Stimulated activated CD4-positive, alpha-beta T cell treated with anti-CD3 and anti-CD28 coated beads, Interleukin-4, amount 100 ng/mL, for 24 hours (primary cell): ENCODE measurements around the gene GMDS.

Experiments
- DNase-seq: peaks from one replicate; pipeline ENCODE4 v3.0.0-alpha.2; 2020

Gene GMDS

DNA sequence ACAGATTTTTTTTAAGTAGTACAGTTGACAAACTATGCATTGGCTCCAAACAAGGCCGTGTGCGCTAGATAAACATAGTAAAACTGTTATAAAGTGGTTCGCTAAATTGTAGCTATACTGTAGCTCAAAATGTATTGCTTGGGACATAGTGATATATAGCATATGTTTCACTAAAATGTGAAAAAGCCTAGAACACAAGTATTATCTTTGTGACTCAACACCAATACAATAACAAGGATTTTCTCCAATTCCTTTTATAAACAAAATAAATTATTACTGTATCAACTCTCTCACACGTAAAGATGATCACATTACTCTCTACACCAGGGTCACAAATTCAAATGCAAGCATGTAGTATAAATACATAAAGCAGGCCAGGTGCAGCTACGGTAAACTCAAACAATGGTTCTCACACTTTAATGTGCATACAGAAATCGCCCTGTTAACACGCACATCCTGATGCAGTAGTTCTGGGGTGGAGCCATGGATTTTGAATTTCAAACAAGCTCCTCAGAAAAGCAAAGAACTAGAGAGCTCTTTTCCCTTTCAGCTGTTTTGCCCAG is 214.6 kb downstream of the GMDS start:
- no peak for DNase-seq

GRCh38 chr6:2029952-2030351 is 215.5 kb downstream of the GMDS start:
- DNase-seq: no peak

DNA sequence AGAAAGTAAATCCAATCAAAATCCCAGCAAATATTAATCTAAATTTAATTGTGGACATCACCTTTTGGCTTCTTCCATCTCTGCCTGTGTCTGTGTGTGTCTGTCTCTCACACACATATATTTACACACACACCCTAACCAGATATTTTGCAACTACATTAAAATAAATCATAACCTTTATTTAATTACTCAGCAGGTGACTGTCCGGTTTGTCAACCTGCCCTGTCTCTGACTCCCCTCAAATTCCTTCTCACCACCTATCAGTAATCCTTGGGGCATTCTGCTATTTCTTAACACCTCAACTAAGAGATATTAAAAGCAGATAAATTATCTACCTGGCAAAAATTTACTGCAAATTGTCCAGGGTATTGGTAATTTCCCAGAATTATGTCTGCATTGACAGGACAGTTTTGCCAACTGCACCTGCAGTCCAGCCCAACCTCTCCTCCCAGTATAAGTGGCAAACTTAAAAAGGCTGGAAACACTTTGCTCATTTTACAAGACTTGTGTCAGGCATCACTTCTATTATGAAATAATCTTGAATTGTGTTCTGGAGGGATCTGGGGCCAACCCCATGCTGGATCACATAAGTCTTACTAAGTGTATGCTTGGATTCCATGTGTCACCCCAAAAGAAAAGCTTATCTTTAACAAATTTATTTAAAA is 216.1 kb downstream of the GMDS start:
- no peak for DNase-seq

GRCh38 chr6:2028457-2029038 is 216.9 kb downstream of the GMDS start:
- no peak for DNase-seq

GRCh38 chr6:2026133-2026532 is 219.3 kb downstream of the GMDS start:
- no peak for DNase-seq

DNA sequence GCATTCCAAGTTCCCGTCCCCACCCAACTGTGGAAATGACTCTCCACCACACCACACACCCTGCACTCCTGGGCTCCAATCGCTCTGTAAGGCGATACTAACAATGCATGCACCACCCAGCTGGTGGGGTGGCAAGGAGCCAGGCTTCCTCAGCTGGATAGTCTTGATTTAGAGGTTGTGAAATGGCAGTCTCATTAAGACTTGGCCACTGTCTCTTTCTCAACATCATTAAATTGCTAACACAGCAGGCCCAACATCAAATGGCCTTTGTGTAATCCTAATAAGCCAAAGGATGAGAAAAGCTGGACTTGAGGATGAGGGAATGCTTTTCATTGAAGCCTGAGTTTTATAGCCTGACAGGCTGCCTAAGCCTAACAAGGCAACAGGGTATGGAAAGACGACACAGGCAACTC is 223.7 kb downstream of the GMDS start:
- DNase-seq: no peak

DNA sequence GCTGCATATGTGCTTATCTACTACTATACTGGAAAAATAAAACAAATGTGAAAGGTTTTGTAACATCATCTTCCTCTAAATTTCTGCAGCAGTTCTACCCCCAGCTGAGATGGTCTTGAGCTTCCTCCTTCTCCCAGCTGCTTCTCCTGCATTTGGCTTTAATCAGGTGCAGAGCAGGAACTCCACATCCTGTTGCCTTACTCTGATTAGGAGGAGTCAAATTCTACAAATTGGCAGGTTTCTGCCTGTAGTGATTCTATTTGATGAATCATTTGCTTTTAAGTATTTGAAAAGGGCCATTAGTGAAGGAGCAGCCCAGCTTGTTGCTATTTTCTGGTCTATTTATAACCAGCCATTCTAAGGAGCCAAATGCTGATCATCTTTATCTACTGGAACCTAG is 224.5 kb downstream of the GMDS start:
- DNase-seq: no peak

- no peak for DNase-seq
Measured at GRCh38 chr6:2019051-2019450, 226.4 kb downstream of the GMDS start.

DNA sequence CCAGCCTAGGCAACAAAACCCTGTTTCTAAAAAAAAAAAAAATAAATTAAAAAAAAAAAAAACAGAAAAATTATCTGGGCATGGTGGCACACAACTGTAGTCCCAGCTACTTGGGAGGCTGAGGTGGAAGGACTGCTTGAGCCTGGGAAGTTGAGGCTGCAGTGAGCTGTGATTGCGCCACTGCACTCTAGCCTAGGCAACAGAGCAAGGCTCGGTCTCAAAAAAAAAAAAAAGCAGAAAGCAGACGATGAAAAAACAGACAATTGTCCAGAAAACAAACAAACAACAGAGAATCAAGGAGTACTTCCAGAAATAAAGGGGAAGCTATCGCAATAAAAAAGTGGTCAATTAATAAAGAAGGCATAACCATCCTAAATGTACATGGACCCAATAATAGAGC is 229.4 kb downstream of the GMDS start:
- no peak for DNase-seq

DNA sequence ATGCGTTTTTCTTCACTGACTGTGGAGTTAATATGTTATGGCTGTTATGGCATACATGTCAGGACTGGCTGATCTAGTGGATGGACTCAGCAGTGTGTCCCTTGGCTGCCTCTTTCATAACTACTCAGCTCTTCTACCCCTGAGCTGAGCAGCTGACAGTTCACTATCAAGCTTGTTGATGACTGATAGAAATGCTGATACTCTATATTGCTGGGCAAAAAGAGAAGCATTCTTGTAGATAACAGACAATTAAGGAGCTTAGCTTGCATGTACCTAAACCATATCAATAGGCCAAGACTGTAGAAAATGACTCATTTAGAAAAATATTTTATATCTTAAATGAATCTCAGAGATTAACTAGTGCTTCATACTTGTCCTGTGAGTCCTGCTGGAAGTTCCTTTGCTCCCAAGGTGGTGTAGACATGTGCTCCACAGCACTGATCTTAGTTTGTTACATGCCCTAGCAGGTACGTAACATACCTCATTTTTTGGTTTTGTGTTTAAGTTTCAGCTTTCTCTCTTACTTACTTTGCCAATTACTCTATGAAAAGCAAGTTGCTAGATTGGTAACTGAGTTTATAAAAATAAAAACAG is 236.9 kb downstream of the GMDS start:
- no peak for DNase-seq

DNA sequence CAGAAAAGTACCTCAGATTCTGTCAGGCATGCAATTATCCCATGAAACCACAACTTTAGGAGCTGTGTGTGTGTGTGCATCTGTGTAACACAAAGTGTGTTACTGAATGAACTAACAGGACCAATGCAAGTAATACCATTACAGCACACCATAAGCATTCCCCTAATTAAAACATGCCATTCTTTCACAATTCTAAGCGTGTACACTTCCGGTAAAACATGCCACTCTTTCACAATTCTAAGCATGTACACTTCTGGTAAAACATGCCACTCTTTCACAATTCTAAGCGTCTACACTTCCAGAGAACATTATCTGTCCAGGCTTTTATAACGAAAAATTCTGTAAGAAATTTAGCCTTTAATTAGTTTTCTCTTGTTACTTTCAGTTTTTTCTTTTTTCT is 238.2 kb downstream of the GMDS start:
- no peak for DNase-seq

GRCh38 chr6:2004888-2005287 is 240.5 kb downstream of the GMDS start:
- no peak for DNase-seq

GRCh38 chr6:2000962-2001361 is 244.4 kb downstream of the GMDS start:
- no peak for DNase-seq

- DNase-seq: no peak
Measured at GRCh38 chr6:1997702-1998101, 247.7 kb downstream of the GMDS start.

DNA sequence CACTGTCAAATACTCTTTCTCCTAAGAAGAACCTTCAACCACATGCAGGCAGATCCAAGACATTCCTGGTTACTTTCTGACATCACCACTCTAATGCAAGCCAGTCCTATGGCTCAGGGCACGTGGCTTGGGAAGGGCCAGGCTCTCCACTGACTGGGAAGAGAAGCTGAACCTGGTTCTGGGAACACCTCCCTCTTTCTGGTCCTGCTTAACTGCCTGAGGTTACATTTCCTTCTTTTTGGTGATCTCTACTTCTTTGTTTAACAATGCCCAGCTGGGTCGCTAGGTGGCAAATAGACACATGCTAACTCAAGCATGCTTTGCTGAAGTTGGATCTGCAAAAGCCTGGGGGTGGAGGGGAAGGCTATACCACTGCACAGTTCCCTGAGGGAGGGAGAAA is 249.8 kb downstream of the GMDS start:
- no peak for DNase-seq

DNA sequence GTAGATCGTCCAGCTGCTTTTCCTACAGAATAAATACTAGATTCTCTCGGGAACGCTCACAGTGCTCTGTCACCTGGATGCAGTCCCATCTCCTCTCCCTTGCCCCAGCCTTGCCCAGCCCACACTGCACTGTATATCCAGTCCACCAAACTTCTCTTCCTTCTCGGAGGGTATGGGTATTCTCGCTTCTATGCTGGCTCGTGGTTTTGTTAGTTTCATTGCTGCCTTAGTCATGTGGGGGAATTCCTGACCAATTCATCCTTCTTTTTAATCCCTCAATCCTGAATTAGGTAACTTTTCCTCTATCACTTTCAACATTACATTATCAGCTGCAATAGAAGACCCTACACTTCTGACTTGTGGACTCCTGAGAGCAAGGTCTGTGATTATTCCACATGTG is 252.4 kb downstream of the GMDS start:
- no peak for DNase-seq

DNA sequence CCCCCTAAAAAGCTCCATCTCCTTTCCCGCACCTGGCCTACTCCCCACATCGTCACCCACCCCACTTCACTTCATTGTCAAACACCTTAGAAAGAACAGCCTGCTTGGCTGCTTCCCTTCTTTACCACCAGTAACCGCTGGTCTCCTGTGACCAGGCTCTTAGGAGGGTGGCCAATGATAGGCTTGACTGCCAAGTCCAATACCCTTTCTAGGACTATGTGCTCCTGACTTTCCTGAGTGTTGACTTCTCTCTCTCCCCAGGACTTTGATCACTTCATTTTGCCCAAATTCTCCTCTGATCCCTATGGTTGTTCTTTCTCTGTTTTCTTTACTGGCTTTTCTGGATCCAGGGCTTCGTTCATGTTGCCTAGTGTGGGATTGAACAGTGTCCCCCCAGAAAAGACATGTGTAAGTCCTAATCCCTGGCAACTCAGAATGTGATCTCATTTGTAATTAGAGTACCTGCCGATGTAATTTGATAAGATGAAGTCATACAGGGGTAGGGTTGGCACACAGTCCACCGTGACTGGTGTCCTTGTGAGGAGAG is 254.0 kb downstream of the GMDS start:
- DNase-seq: no peak

- DNase-seq: no peak
Measured at GRCh38 chr6:1988843-1989242, 256.6 kb downstream of the GMDS start.

GRCh38 chr6:1987640-1988039 is 257.8 kb downstream of the GMDS start:
- DNase-seq: no peak

DNA sequence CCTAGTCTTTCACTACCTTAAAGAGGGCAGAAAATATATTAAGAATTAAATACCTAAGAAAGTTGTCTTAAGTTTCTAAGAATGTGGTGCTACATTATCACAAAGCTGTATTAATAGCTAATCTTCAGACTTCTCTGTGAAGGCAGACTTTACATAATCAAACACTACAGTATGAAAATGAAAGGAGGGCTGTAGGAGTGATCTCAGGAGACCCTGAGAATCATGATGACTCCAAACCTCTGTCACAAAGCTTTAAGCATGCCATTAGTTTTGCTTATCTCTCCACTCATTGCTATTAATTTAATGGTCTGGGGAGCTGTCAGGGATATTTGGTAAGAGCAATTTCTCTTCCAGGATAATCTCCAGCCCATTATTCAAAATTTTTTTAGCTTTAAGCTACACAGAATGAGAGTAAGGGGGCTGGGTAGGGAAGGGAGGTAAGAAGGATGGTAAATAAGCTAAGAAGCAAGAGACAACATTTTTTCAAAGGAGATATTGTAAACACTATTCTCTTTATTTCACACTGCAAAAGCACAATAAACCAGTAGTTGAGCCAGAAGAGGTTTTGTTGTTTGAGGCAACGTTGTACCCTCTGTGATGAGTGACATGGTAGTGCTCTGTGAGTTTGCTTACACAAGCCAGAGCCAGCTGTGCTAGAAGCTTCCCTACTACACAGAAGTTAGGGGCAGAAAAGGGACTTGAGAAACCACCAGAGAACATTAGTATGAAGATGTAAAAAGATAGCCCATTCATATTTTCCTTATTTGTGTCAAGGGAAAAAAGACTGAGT is 258.8 kb downstream of the GMDS start:
- no peak for DNase-seq

- DNase-seq: no peak
Measured at GRCh38 chr6:1984346-1984994, 260.9 kb downstream of the GMDS start.

- no peak for DNase-seq
Measured at GRCh38 chr6:1983850-1984249, 261.6 kb downstream of the GMDS start.

- no peak for DNase-seq
Measured at GRCh38 chr6:1972962-1973361, 272.4 kb downstream of the GMDS start.
